H1 (cell line): Measurements from ENCODE around the gene LPXN. TPM values are rescaled to one million over a fixed set of nuclear protein-coding genes. Genes with fewer than 3 reads are reported as not detected.

Source experiments
- CTCF ChIA-PET: fragments of 300-600 bp; sonication (Branson Sonifier 250); formaldehyde crosslinking; loops from one replicate; lab custom pipeline; 2021; ENCODE audit not compliant: partially characterized antibody; lab: Charles Lee
- POLR2A ChIA-PET: fragments of 300-600 bp; sonication (Branson Sonifier 250); formaldehyde crosslinking; loops from one replicate; lab custom pipeline; 2021; ENCODE audit warnings: inconsistent platforms; ENCODE audit not compliant: partially characterized antibody; lab: Charles Lee
- DNase-seq, 2 experiments: peaks; one replicate each; pipeline versions ENCODE4 v3.0.0 to v3.0.0-alpha.2; 2010 to 2022; ENCODE audit warnings: low spot score in 2 of 2, low read depth in 1 of 2, mixed read lengths in 1 of 2
- FAIRE-seq: peaks from 2 replicates; lab custom pipeline; 2011; peaks lifted over from hg19 to GRCh38; lab: Jason Lieb, UNC
- H2AFZ ChIP-seq: 2 replicates; pipeline ENCODE4 v1.8.1; 2012; ENCODE audit warnings: low read length, inconsistent platforms
- H2AK5ac ChIP-seq: 2 replicates; pipeline ENCODE4 v1.6.1; 2013; ENCODE audit warnings: low read depth, low read length
- H2BK120ac ChIP-seq: replicated peaks from 2 replicates; pipeline ENCODE3; 2013; ENCODE audit warnings: low read depth, low read length, inconsistent platforms
- H2BK12ac ChIP-seq: 2 replicates; pipeline ENCODE4 v1.6.1; 2013; ENCODE audit warnings: low read depth, low read length
- H2BK15ac ChIP-seq: 2 replicates; pipeline ENCODE4 v1.6.1; 2013; ENCODE audit warnings: low read length
- H2BK20ac ChIP-seq: 2 replicates; pipeline ENCODE4 v1.6.1; 2013; ENCODE audit warnings: low read length
- H2BK5ac ChIP-seq: 2 replicates; pipeline ENCODE4 v1.6.1; 2013; ENCODE audit warnings: low read depth, low read length
- H3K14ac ChIP-seq: 2 replicates; pipeline ENCODE4 v1.6.1; 2013; ENCODE audit warnings: inconsistent platforms; ENCODE audit not compliant: insufficient read length
- H3K18ac ChIP-seq: 2 replicates; pipeline ENCODE4 v1.6.1; 2013; ENCODE audit warnings: low read length; ENCODE audit errors: extremely low read depth
- H3K23ac ChIP-seq: 2 replicates; pipeline ENCODE4 v1.6.1; 2013; ENCODE audit warnings: inconsistent platforms; ENCODE audit not compliant: insufficient read length
- H3K23me2 ChIP-seq: 2 replicates; pipeline ENCODE4 v1.6.1; 2013; ENCODE audit warnings: low read depth, low read length
- H3K27ac ChIP-seq: 2 replicates; pipeline ENCODE4 v1.6.1; 2011; ENCODE audit warnings: low read depth, low read length, inconsistent platforms
- H3K27me3 ChIP-seq, 4 experiments: replicated peaks in 1 of 4; 1 replicate in 1 of 4; 2 replicates in 3 of 4; pipeline versions ENCODE4 v1.6.1 to v1.8.1; 2011 to 2013; ENCODE audit warnings: low read length in 3 of 4, mild to moderate bottlenecking in 3 of 4, inconsistent platforms in 2 of 4, mixed read lengths in 2 of 4, moderate library complexity in 1 of 4; ENCODE audit not compliant: control insufficient read depth in 3 of 4, insufficient read depth in 3 of 4; ENCODE audit errors: extremely low read depth in 1 of 4
- H3K36me3 ChIP-seq, 4 experiments: 2 replicates each; pipeline versions ENCODE4 v1.6.1 to v1.8.1; 2011 to 2013; ENCODE audit warnings: mild to moderate bottlenecking in 4 of 4, low read length in 3 of 4, moderate library complexity in 2 of 4, control low read depth in 1 of 4, inconsistent platforms in 1 of 4; ENCODE audit not compliant: insufficient read depth in 4 of 4, control insufficient read depth in 2 of 4
- H3K4ac ChIP-seq: replicated peaks from 2 replicates; pipeline ENCODE3; 2013; ENCODE audit warnings: low read length, low read depth, mixed read lengths, inconsistent platforms; ENCODE audit not compliant: insufficient read length
- H3K4me1 ChIP-seq, 4 experiments: replicated peaks in 1 of 4; 1 replicate in 1 of 4; 2 replicates in 3 of 4; pipeline versions ENCODE4 v1.6.1 to v1.8.1; 2011 to 2013; ENCODE audit warnings: low read length in 3 of 4, inconsistent platforms in 2 of 4, mixed read lengths in 1 of 4; ENCODE audit not compliant: insufficient read depth in 4 of 4, control insufficient read depth in 3 of 4
- H3K4me2 ChIP-seq, 2 experiments: 2 replicates each; pipeline versions ENCODE4 v1.6.1 to v1.8.1; 2011 to 2013; ENCODE audit warnings: low read depth in 2 of 2, low read length in 2 of 2, control low read depth in 1 of 2, inconsistent platforms in 1 of 2, mild to moderate bottlenecking in 1 of 2; ENCODE audit not compliant: insufficient read depth in 1 of 2
- H3K4me3 ChIP-seq, 4 experiments: fragments of 200-600, 300-600 bp in 1 of 4; sonication (generic), shearing (Covaris generic), sonication (Bioruptor Twin) in 1 of 4; 2 replicates each; pipeline versions ENCODE4 v1.5.1 to v1.8.1; 2011 to 2016; ENCODE audit warnings: low read length in 4 of 4, low read depth in 3 of 4, control low read depth in 2 of 4, inconsistent platforms in 2 of 4, mild to moderate bottlenecking in 2 of 4, mixed read lengths in 1 of 4, moderate library complexity in 1 of 4; ENCODE audit not compliant: insufficient read depth in 2 of 4; ENCODE audit errors: extremely low read depth in 1 of 4
- H3K56ac ChIP-seq: replicated peaks from 2 replicates; pipeline ENCODE3; 2013; ENCODE audit warnings: low read depth, mild to moderate bottlenecking, mixed read lengths, low read length, inconsistent platforms; ENCODE audit not compliant: insufficient read length
- H3K79me1 ChIP-seq: 2 replicates; pipeline ENCODE4 v1.6.1; 2013; ENCODE audit warnings: low read depth, low read length, control low read depth
- H3K79me2 ChIP-seq, 2 experiments: 2 replicates each; pipeline versions ENCODE4 v1.6.1 to v1.8.1; 2012 to 2013; ENCODE audit warnings: low read length in 2 of 2, mild to moderate bottlenecking in 2 of 2, inconsistent platforms in 1 of 2; ENCODE audit not compliant: insufficient read depth in 2 of 2, control insufficient read depth in 1 of 2
- H3K9ac ChIP-seq, 4 experiments: replicated peaks in 1 of 4; 1 replicate in 1 of 4; 2 replicates in 3 of 4; pipeline versions ENCODE4 v1.6.1 to v1.8.1; 2011 to 2013; ENCODE audit warnings: low read depth in 3 of 4, low read length in 3 of 4, control low read depth in 2 of 4, mild to moderate bottlenecking in 2 of 4, moderate library complexity in 2 of 4, inconsistent platforms in 1 of 4; ENCODE audit errors: extremely low read depth in 1 of 4
- H3K9me3 ChIP-seq, 2 experiments: 2 replicates each; pipeline versions ENCODE4 v1.6.1 to v1.8.1; 2012 to 2013; ENCODE audit warnings: mild to moderate bottlenecking in 2 of 2, moderate library complexity in 2 of 2, control low read depth in 1 of 2, inconsistent platforms in 1 of 2, low read depth in 1 of 2, low read length in 1 of 2, mixed read lengths in 1 of 2; ENCODE audit not compliant: insufficient read depth in 2 of 2
- H4K20me1 ChIP-seq, 2 experiments: replicated peaks in 1 of 2; 2 replicates each; pipeline versions ENCODE3 to v1.8.1; 2011 to 2013; ENCODE audit warnings: inconsistent platforms in 2 of 2, low read length in 2 of 2, mild to moderate bottlenecking in 1 of 2; ENCODE audit not compliant: insufficient read depth in 2 of 2, control insufficient read depth in 1 of 2
- H4K5ac ChIP-seq: 2 replicates; pipeline ENCODE4 v1.6.1; 2013; ENCODE audit warnings: low read length, low read depth, mixed read lengths, inconsistent platforms; ENCODE audit not compliant: insufficient read length
- H4K8ac ChIP-seq: 2 replicates; pipeline ENCODE4 v1.8.0; 2013; ENCODE audit warnings: mild to moderate bottlenecking, moderate library complexity, low read length, inconsistent platforms; ENCODE audit not compliant: insufficient read depth; ENCODE audit errors: extremely low read depth
- H4K91ac ChIP-seq: replicated peaks from 2 replicates; pipeline ENCODE3; 2013; ENCODE audit warnings: low read length, mixed read lengths, inconsistent platforms; ENCODE audit not compliant: insufficient read length
- WGBS, 2 experiments: shearing (Covaris generic) in 1 of 2; methylation state at CpG; one replicate each; pipeline versions ENCODE4 v1.1.6 to v1.1.7; 2013 to 2015; ENCODE audit warnings: low lambda C conversion rate in 2 of 2, mixed read lengths in 2 of 2, inconsistent platforms in 1 of 2, low coverage in 1 of 2, missing lambda C conversion rate in 1 of 2; ENCODE audit not compliant: insufficient replicate concordance in 2 of 2, insufficient coverage in 1 of 2, insufficient read length in 1 of 2; ENCODE audit errors: extremely low coverage in 1 of 2, missing lambda C conversion rate in 1 of 2; 5-methylcytosine and 5-hydroxymethylcytosine counted together
- polyA plus RNA-seq, 7 experiments: library from polyadenylated mRNA; depleted of rRNA in 3 of 7; stranded (reverse) in 5 of 7; unstranded in 2 of 7; fragments of >200 nt in 5 of 7; fragments of 200-250 nt in 2 of 7; gene quantifications; 1 replicate in 5 of 7; 2 replicates in 1 of 7; 4 replicates in 1 of 7; pipeline versions ENCODE4 v1.2.1 to v1.2.3, GENCODE V29; 2011 to 2013; ENCODE audit warnings: missing spikeins in 2 of 7, mixed read lengths in 2 of 7
- total RNA-seq: library from RNA; stranded (reverse); fragmentation: NEBNext Ultra II Directional; extraction: Animal tissue kit (Norgen Biotek cat#: 25700); gene quantifications from 2 replicates; pipeline ENCODE4 v1.2.1, GENCODE V29; 2021

Gene LPXN
- total and polyA plus RNA-seq, 2 of the 8 experiments (the other 6 are each of a cell fraction or from before 2014, with no cell fraction given) = 1.4 to 2.7 TPM

- no peaks in the 10 kb centered on the region for H3K79me1 ChIP-seq
- no peak overlapping the region for H3K27ac ChIP-seq
- no peak overlapping the region for H2BK120ac ChIP-seq
- H2BK12ac ChIP-seq = no peak overlapping the region
- FAIRE-seq (no peak), DNase-seq (no peak)
- no peak overlapping the region for H4K8ac ChIP-seq
- no peak overlapping the region for H3K14ac ChIP-seq
- ChIA-PET CTCF (interaction anchor here (0.6 to 0.9 kb wide), 2 partner anchors 18 to 61 kb away, joined by 3 read pairs; partner anchors contain the start of genes CNTF and ZFP91), POLR2A (no interaction called here)
- 78% methylated on average over 2 of the region's 2 CpGs; no CpG with 5 or more reads in 1 of the 2 experiments for WGBS, 2 experiments
- H3K4ac ChIP-seq = no peak overlapping the region
- H3K79me2 ChIP-seq = no peaks in the 10 kb centered on the region
- H2BK5ac ChIP-seq = no peak overlapping the region
- H3K18ac ChIP-seq = no peak overlapping the region
- H3K9me3 ChIP-seq = no peaks in the 10 kb centered on the region
- no peak overlapping the region for H3K4me3 ChIP-seq
- no peak overlapping the region for H3K9ac ChIP-seq
- H3K4me1 ChIP-seq = no peaks in the 10 kb centered on the region
- no peak overlapping the region for H2BK15ac ChIP-seq
- no peaks in the 10 kb centered on the region for H3K36me3 ChIP-seq
- no peak overlapping the region for H4K5ac ChIP-seq
- H3K4me2 ChIP-seq = no peak overlapping the region
- H3K23me2 ChIP-seq = no peaks in the 10 kb centered on the region
- H3K23ac ChIP-seq = no peak overlapping the region
- no peaks in the 10 kb centered on the region for H3K27me3 ChIP-seq
- no peak overlapping the region for H2BK20ac ChIP-seq
- no peak overlapping the region for H2AK5ac ChIP-seq
- H2AFZ ChIP-seq = no peak overlapping the region
- no peaks in the 10 kb centered on the region for H4K20me1 ChIP-seq
- no peak overlapping the region for H4K91ac ChIP-seq
- no peak overlapping the region for H3K56ac ChIP-seq
These were observed 14.1 kb downstream of the LPXN start for GRCh38 chr11:58561394-58562098.
